Ascending aorta (tissue), 2 donors: ENCODE measurements around the gene GRIN1. TPM values are rescaled to one million over a fixed set of nuclear protein-coding genes. Genes with fewer than 3 reads are reported as not detected.

ENCODE experiments used
- DNase-seq, 2 donors: peaks; one replicate each; pipeline ENCODE4 v3.0.0-alpha.2; 2019; ENCODE audit warnings: low spot score in 2 of 2
- H3K27ac ChIP-seq, 2 donors: fragments of 200-600 bp; sonication (generic); one replicate each; pipeline ENCODE4 v1.5.1; 2016 to 2017; ENCODE audit warnings: mild to moderate bottlenecking in 1 of 2
- H3K27me3 ChIP-seq: fragments of 200-600 bp; sonication (generic); one replicate; pipeline ENCODE4 v1.5.1; 2017
- H3K36me3 ChIP-seq, 2 donors: fragments of 200-600 bp; sonication (generic); one replicate each; pipeline ENCODE4 v1.5.1; 2016
- H3K4me1 ChIP-seq, 2 donors: fragments of 200-600 bp; sonication (generic); one replicate each; pipeline ENCODE4 v1.5.1; 2016 to 2017; ENCODE audit warnings: mild to moderate bottlenecking in 1 of 2
- H3K4me3 ChIP-seq, 2 donors: fragments of 200-600 bp; sonication (generic); one replicate each; pipeline ENCODE4 v1.5.1; 2016 to 2017; ENCODE audit warnings: mild to moderate bottlenecking in 1 of 2
- H3K9me3 ChIP-seq, 2 donors: fragments of 200-600 bp; sonication (generic); one replicate each; pipeline ENCODE4 v1.5.1; 2016
- CTCF ChIP-seq, 3 experiments: fragments of 200-600 bp in 2 of 3; fragments of 450-650 bp in 1 of 3; sonication (generic) in 2 of 3; IDR thresholded peaks; one replicate each; pipeline ENCODE4 v1.5.1; 2016 to 2019; ENCODE audit warnings: antibody characterized with exemption in 3 of 3, mild to moderate bottlenecking in 1 of 3, moderate library complexity in 1 of 3
- intact Hi-C: fragments of 100-400 bp; cut with DNase I; formaldehyde crosslinking; loops from one replicate; pipeline ENCODE4 v1.15.1; 2023
- total RNA-seq: library from RNA; depleted of rRNA; stranded (reverse); fragments of >200 nt; gene quantifications from one replicate; pipeline ENCODE4 v1.1.0, GENCODE V29; 2016

The GRIN1 gene
- not detected for total RNA-seq

GRCh38 chr9:137138722-137139467, at the start of gene GRIN1:
Gene GRIN1, plus strand, starts transcription at chr9:137139154. Its CDS starts 333 bp downstream, at chr9:137139487.
- no peaks in the 10 kb centered on the region for H3K9me3 ChIP-seq
- intact Hi-C loops: no loop called here
- no peaks in the 10 kb centered on the region for H3K4me1 ChIP-seq
- H3K36me3 ChIP-seq: no peaks in the 10 kb centered on the region
- H3K4me3 ChIP-seq: peak within 1 kb of the TSS in 1 of 2 donors; percentile 32
- H3K27me3 ChIP-seq: peaks cover 17% of the 10 kb centered on the region
- no peak within 1 kb of the TSS for H3K27ac ChIP-seq
- DNase-seq: no peak
- TF ChIP-seq CTCF (IDR thresholded peaks at IDR 0.05): no peak

- Histone ChIP-seq H3K36me3 (peaks cover 0 to 19% of the 10 kb centered on the region in 2 donors), H3K27ac (no peak overlapping the region), H3K4me1 (peaks cover 12 to 17% of the 10 kb centered on the region in 2 donors), H3K27me3 (no peaks in the 10 kb centered on the region), H3K4me3 (no peak overlapping the region), H3K9me3 (no peaks in the 10 kb centered on the region)
- no peak for TF ChIP-seq CTCF (IDR thresholded peaks at IDR 0.05)
- DNase-seq: no peak
- intact Hi-C loops: loop anchor here (5.0 kb wide), 2 partner anchors 97 to 368 kb away; partner anchors contain the start of genes NSMF and PAXX
These were observed 49.6 kb upstream of the GRIN1 start for GRCh38 chr9:137089232-137089947.

DNA sequence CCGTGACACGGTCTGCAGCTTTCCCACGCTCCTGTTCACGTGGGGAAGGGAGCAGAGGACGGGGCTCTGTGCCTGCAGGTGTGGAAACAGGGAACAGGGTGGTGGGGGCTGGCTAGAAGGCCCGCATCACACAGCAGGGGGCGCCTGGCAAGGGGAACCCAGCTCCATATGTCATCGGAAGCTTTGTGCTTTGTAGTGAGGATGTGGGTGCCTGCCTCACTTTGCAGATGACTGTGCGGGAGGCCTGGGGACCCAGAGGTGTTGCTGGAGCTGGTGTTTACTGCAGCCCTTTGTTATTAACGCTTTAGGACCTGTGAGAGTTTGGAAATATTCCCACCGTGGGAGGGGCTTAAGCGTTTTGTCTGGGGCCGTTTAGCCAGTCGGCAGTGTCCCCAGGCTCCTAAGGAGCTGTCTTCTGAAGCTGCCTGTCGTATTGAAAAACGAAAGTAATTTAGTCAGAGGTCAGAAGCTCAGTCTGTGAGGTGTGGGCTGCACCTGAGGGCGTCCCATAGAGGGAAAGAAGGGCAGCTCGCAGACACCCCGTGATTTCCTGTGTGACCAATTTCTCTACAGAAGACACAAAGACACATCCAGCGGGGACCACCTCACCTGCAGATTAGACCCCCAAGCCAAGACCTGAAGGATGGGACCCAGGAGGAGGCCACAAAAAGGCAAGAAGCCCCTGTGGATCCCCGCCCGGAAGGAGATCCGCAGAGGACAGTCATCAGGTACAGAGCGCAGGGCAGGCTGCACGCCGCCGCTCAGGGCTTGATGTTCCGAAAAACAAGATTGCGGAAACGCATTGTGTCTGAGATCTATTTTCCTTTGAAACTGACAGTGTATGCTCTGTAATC, 43.1 kb upstream of the GRIN1 start:
- no peaks in the 10 kb centered on the region for H3K4me1 ChIP-seq
- peaks cover 36 to 64% of the 10 kb centered on the region in 2 donors for H3K36me3 ChIP-seq
- no peak for TF ChIP-seq CTCF (IDR thresholded peaks at IDR 0.05)
- no peaks in the 10 kb centered on the region for H3K9me3 ChIP-seq
- no peaks in the 10 kb centered on the region for H3K27me3 ChIP-seq
- H3K4me3 ChIP-seq: no peak overlapping the region
- intact Hi-C loops: no loop called here
- no peak for DNase-seq
- H3K27ac ChIP-seq: no peak overlapping the region

DNA sequence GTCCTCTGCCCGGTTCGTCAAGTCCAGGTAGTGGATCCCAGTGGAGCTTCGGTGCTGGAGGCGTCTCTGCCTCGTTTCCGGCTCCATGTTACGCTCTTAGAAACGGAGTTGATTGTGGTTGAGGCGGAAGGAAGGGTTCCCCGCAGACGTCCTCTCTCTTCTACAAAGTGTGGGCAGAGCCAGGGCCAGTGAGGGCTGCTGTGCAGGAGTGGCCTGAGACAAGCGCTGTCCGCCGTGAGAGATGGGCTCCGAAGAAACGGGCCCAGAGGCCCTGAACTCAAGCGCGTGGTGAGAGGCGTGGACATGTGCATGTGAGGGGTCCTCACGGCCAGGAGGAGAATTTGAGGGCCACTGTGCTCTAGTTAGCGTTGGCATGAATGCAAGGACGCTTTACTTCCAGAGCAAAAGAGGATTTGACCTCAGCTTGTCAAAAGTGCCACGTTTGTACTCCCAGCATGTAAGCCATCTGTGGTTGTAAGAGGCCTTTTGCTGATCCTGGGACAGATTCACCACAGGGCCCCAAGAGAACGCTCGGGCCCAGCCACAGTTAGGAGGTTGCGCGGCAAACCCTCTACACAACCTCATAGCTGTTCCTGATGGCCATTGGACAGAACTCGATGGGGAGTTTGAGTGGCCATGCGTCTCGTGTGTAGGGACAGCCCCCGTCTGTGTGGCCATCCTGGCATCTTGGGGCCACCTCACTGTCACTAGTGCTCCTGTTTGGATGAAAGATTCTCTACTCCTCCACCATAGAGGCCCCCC, 42.0 kb upstream of the GRIN1 start:
- H3K27me3 ChIP-seq: no peaks in the 10 kb centered on the region
- H3K36me3 ChIP-seq: peaks cover 47 to 72% of the 10 kb centered on the region in 2 donors
- H3K27ac ChIP-seq: no peak overlapping the region
- DNase-seq: no peak
- TF ChIP-seq CTCF (IDR thresholded peaks at IDR 0.05): no peak
- H3K4me1 ChIP-seq: no peaks in the 10 kb centered on the region
- no peak overlapping the region for H3K4me3 ChIP-seq
- intact Hi-C loops: no loop called here
- H3K9me3 ChIP-seq: no peaks in the 10 kb centered on the region
